CD4-positive, alpha-beta T cell treated with Interleukin-15 for 1 hour (primary cell): ENCODE measurements around the gene CTNNA2.

Experiments used
- DNase-seq: peaks from one replicate; pipeline ENCODE4 v3.0.0-alpha.2; 2020

CTNNA2 gene

GRCh38 chr2:80642465-80642864 is 1129.6 kb downstream of the CTNNA2 start:
- no peak for DNase-seq

DNA sequence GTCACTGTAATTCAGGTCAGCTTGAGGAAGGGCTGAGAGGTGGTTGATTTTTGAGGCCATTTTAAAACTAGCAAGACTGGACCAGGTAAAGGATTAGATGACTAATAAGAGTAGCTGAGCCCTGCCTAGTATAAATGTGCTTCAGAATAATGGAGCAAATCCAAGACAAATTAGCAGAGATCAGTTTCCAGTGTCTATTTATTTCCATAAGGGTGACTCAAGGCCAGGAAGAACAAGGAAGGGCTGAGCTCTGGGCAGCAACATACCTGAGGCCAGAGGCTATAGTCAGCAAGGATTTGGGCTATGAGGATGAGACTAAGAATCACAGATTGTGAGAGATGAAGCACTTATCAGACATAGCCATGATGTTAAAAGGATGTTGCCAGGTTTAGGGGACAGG is 1130.7 kb downstream of the CTNNA2 start:
- DNase-seq = no peak

DNA sequence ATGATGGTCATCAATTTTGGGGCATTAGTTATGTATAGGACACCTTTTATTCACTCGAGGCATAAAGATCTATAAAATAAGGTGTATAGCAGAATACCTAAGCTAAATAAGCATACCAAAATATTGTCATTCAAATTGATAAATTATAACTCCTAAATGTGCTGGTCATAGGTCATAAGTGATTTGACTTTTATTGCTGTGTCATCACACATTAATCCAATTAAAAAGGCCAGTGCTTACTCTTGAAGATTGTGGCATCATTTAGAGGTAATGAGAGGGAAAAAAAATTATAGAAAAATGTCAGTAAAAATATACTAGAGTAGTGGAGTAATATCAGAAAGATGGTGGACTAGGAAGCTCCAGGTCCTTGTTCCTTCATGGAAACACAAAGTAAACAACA is 1138.6 kb downstream of the CTNNA2 start:
- no peak for DNase-seq

- DNase-seq = no peak
These were observed 1142.4 kb downstream of the CTNNA2 start for GRCh38 chr2:80655265-80655664.

DNA sequence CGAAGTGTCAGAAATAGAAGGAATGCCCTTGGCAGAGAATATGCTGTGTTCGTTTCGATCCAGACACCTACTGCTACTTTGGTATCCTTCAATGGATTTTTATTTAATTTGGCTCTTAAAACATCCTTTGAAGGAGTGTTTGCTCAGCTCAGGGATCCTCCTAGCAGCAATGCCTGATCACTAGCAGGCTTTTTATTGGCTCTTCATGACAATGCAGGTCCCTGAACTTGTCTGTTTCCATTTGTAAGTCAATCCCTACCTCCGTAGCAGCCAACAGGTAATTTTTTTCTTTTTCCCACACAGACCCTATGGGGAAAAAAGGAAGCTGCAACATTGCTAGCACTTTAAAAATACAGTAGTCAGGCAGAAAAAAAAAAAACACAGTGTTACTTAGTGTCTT is 1157.9 kb downstream of the CTNNA2 start:
- DNase-seq = no peak

GRCh38 chr2:80687524-80687923 is 1174.7 kb downstream of the CTNNA2 start:
- no peak for DNase-seq

- no peak for DNase-seq
These were observed 1176.3 kb downstream of the CTNNA2 start for GRCh38 chr2:80689106-80689505.
